Transverse colon (tissue), 4 donors: ENCODE measurements around the gene FAM89B. TPM values are rescaled to one million over a fixed set of nuclear protein-coding genes. Genes with fewer than 3 reads are reported as not detected.
A peak's percentile ranks its signal among the peaks of the same experiment; 100 is the strongest.

Experiments
- DNase-seq: peaks from one replicate; pipeline ENCODE4 v3.0.0-alpha.2; 2019
- H3K27ac ChIP-seq, 4 donors: fragments of 200-600 bp; sonication (generic); 2 replicates each; pipeline ENCODE4 v1.5.1; 2016 to 2018; ENCODE audit warnings: inconsistent platforms in 4 of 4
- H3K27me3 ChIP-seq: fragments of 200-600 bp; sonication (generic); 2 replicates; pipeline ENCODE4 v1.5.1; 2017; ENCODE audit warnings: inconsistent platforms
- H3K36me3 ChIP-seq, 4 donors: fragments of 200-600 bp; sonication (generic); 2 replicates each; pipeline ENCODE4 v1.5.1; 2017 to 2019; ENCODE audit warnings: inconsistent platforms in 4 of 4
- H3K4me1 ChIP-seq, 4 donors: fragments of 200-600 bp; sonication (generic); 2 replicates each; pipeline ENCODE4 v1.5.1; 2017 to 2020; ENCODE audit warnings: inconsistent platforms in 4 of 4
- H3K4me3 ChIP-seq, 4 donors: fragments of 200-600 bp; sonication (generic); 1 replicate in 1 of 4; 2 replicates in 3 of 4; pipeline versions ENCODE4 v1.5.1 to v1.6.1; 2017 to 2019; ENCODE audit warnings: inconsistent platforms in 4 of 4
- H3K9me3 ChIP-seq, 2 donors: fragments of 200-600 bp; sonication (generic); 2 replicates each; pipeline ENCODE4 v1.5.1; 2017 to 2019; ENCODE audit warnings: inconsistent platforms in 2 of 2
- CTCF ChIP-seq, 5 experiments: fragments of 200-600 bp in 3 of 5; fragments of 450-650 bp in 2 of 5; sonication (generic) in 3 of 5; IDR thresholded peaks; 1 replicate in 2 of 5; 2 replicates in 3 of 5; pipeline ENCODE4 v1.5.1; 2016 to 2017; ENCODE audit warnings: antibody characterized with exemption in 5 of 5, inconsistent platforms in 3 of 5, mild to moderate bottlenecking in 2 of 5, moderate library complexity in 1 of 5
- EP300 ChIP-seq: sonication (generic); formaldehyde crosslinking; IDR thresholded peaks from one replicate; pipeline ENCODE4 v1.6.1; 2017; ENCODE audit warnings: antibody characterized with exemption, low read depth
- POLR2A ChIP-seq: fragments of 450-650 bp; IDR thresholded peaks from one replicate; pipeline ENCODE4 v1.6.1; 2016; ENCODE audit warnings: antibody characterized with exemption, mild to moderate bottlenecking, moderate library complexity
- POLR2AphosphoS5 ChIP-seq, 3 donors: sonication (generic); formaldehyde crosslinking; IDR thresholded peaks; one replicate each; pipeline ENCODE4 v1.6.1; 2016; ENCODE audit warnings: antibody characterized with exemption in 3 of 3
- WGBS, 2 donors: methylation state at CpG; one replicate each; pipeline ENCODE4 v1.1.5; 2018; ENCODE audit warnings: low coverage in 1 of 2; 5-methylcytosine and 5-hydroxymethylcytosine counted together
- in situ Hi-C, 4 donors: fragments of 200-750 bp; cut with MboI; loops; one replicate each; pipeline versions ENCODE4 v1.15.0 to v1.15.1; 2017; ENCODE audit warnings: low sequenced_read_pairs in 3 of 4, low pct_ligation_motif_present in 1 of 4, low pct_unique_long_range_greater_than_20kb in 1 of 4
- intact Hi-C: fragments of 100-400 bp; cut with DNase I; formaldehyde crosslinking; loops from one replicate; pipeline ENCODE4 v1.15.1; 2023; ENCODE audit warnings: low total_unique reads
- total RNA-seq, 4 donors: library from RNA; depleted of rRNA; stranded (reverse); fragments of >200 nt; gene quantifications; one replicate each; pipeline ENCODE4 v1.1.0, GENCODE V29; 2016

FAM89B gene
- total RNA-seq, 4 donors from 2014 or later = 25.2 to 254 (median 51.6) TPM

DNA sequence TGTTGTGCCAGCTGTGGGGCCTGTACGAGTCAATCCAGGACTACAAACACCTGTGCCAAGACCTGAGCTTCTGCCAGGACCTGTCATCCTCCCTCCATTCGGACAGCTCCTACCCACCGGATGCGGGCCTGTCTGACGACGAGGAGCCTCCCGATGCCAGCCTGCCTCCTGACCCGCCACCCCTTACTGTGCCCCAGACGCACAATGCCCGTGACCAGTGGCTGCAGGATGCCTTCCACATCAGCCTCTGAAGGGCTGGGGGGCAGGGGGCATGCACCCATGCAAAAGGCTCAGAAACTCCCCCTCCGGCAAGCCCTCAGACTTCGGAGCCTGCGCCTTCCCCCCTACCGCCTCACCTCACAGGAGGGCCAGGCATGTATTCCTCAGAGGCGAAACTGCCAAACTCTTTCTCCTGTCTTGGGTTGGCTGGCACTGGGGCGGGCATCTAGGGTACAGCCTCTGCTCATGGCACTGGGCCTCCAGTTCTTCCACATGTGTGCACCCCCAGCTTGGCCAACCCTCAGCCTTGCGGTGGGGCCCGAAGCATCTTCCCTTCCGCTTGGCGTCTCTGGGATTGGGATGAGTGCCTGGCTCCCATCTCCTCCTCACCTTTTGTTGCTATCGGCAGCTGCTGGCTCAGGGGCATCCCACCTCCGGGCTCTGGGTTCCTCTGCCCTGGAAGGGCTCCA lies 1.2 kb downstream of the FAM89B start:
- H3K4me1 ChIP-seq = peaks cover 47 to 81% (median 68%) of the 10 kb centered on the region in 4 donors
- no peak for TF ChIP-seq POLR2AphosphoS5 (IDR thresholded peaks at IDR 0.05)
- no peak for TF ChIP-seq CTCF (IDR thresholded peaks at IDR 0.05)
- TF ChIP-seq POLR2A = no peak
- TF ChIP-seq EP300 = no peak
- no peaks in the 10 kb centered on the region for H3K36me3 ChIP-seq
- peak overlapping the region; percentile 96 to 98 (median 96) for H3K27ac ChIP-seq
- intact Hi-C loops = no loop called here
- peak; percentile 49 for DNase-seq
- in situ Hi-C loops = no loop called here
- H3K4me3 ChIP-seq = peak overlapping the region; percentile 36 to 94 (median 86)
- WGBS, 2 donors = 33% methylated on average over 14 of the region's 22 CpGs; no CpG with 5 or more reads in 1 of the 2 donors
- H3K9me3 ChIP-seq = no peaks in the 10 kb centered on the region
- H3K27me3 ChIP-seq = no peaks in the 10 kb centered on the region

DNA sequence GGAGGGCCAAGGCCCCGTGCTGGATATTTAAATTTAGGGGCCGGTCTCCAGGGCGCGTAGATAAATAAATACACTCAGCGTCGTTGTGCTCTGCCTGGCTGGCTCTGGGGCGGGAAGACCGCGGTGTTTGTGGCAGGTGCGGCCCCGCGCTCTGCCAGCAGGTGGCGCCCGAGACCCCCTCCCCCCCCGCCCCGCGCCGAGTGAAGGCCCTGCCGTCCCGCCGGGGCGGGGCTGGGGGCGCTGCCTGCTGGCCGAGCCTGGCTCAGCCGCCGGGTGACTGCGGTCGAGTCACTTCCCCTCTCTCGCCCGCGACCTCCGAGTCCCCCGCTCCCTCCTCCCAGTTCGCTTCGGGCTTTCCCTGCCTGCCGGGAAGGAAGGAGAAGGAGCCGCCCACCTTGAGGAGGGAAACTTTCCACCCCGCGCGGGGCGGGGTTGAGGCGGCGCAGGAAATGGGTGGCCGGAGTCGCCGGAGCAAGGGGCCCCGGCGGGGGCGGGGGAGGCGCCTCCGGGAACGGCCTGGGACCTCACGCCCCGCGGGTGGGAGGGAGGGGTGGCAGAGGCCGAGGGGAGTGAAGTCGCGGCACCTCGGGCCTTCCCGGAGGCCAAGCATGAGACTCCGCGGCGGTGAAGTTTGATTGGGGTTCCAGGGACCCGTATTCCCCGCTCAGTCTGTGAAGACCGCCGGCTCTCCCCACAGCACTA lies 1.9 kb downstream of the FAM89B start:
- Histone ChIP-seq H3K27me3 (no peaks in the 10 kb centered on the region), H3K27ac (peak overlapping the region; percentile 96 to 98 (median 96)), H3K9me3 (no peaks in the 10 kb centered on the region), H3K36me3 (no peaks in the 10 kb centered on the region), H3K4me1 (peaks cover 43 to 78% (median 65%) of the 10 kb centered on the region in 4 donors), H3K4me3 (peak overlapping the region; percentile 30 to 94 (median 86))
- intact Hi-C loops = no loop called here
- WGBS, 2 donors = 2% methylated on average over 29 of the region's 67 CpGs; no CpG with 5 or more reads in 1 of the 2 donors
- in situ Hi-C loops = no loop called here
- peak; percentile 90 for DNase-seq
- TF ChIP-seq POLR2AphosphoS5 (IDR thresholded peaks at IDR 0.05) (peak; percentile 68 to 85 (median 81)), POLR2A (peak; percentile 40), CTCF (IDR thresholded peaks at IDR 0.05) (peak; percentile 74 to 99 (median 94)), EP300 (no peak)

- in situ Hi-C loops = no loop called here
- Histone ChIP-seq H3K27ac (peak overlapping the region; percentile 96 to 98 (median 96)), H3K4me3 (peak overlapping the region; percentile 30 to 94 (median 86)), H3K4me1 (peaks cover 43 to 73% (median 62%) of the 10 kb centered on the region in 4 donors), H3K27me3 (no peaks in the 10 kb centered on the region), H3K9me3 (no peaks in the 10 kb centered on the region), H3K36me3 (peaks cover 0 to 3% (median under 1%) of the 10 kb centered on the region in 4 donors)
- intact Hi-C loops = loop anchor here (5.0 kb wide), 1 partner anchor 33 kb away; no protein-coding TSS in a partner anchor
- 9% methylated on average over 22 of the region's 28 CpGs; no CpG with 5 or more reads in 1 of the 2 donors for WGBS, 2 donors
- TF ChIP-seq CTCF (IDR thresholded peaks at IDR 0.05) (no peak), POLR2AphosphoS5 (IDR thresholded peaks at IDR 0.05) (peak in 2 of 3 donors; percentile 29 to 61)
- DNase-seq = peak; percentile 75
Observed at GRCh38 chr11:65574811-65575567, 2.7 kb downstream of the FAM89B start.
